Thyroid gland (tissue), 4 donors: ENCODE data around the gene CCN5. TPM values are rescaled to one million over a fixed set of nuclear protein-coding genes. Genes with fewer than 3 reads are reported as not detected.
A peak's percentile ranks its signal among the peaks of the same experiment; 100 is the strongest.

Experiments
- DNase-seq, 2 donors: peaks; one replicate each; pipeline ENCODE4 v3.0.0-alpha.2; 2019
- H3K27ac ChIP-seq, 3 donors: fragments of 200-600 bp; sonication (generic); 1 replicate in 2 of 3; 2 replicates in 1 of 3; pipeline ENCODE4 v1.5.1; 2016 to 2019; ENCODE audit warnings: mild to moderate bottlenecking in 1 of 3, moderate library complexity in 1 of 3
- H3K27me3 ChIP-seq: fragments of 200-600 bp; sonication (generic); one replicate; pipeline ENCODE4 v1.5.1; 2019
- H3K36me3 ChIP-seq, 2 donors: fragments of 200-600 bp; sonication (generic); one replicate each; pipeline ENCODE4 v1.5.1; 2016 to 2019
- H3K4me1 ChIP-seq, 2 donors: fragments of 200-600 bp; sonication (generic); one replicate each; pipeline ENCODE4 v1.5.1; 2017 to 2019
- H3K4me3 ChIP-seq, 3 donors: fragments of 200-600 bp; sonication (generic); replicated peaks in 1 of 3; 1 replicate in 2 of 3; 2 replicates in 1 of 3; pipeline ENCODE4 v1.5.1; 2016; ENCODE audit warnings: mild to moderate bottlenecking in 1 of 3
- H3K9me3 ChIP-seq: fragments of 200-600 bp; sonication (generic); one replicate; pipeline ENCODE4 v1.5.1; 2017
- CTCF ChIP-seq, 6 experiments: fragments of 200-600 bp in 3 of 6; fragments of 450-650 bp in 3 of 6; sonication (generic) in 3 of 6; IDR thresholded peaks; one replicate each; pipeline ENCODE4 v1.5.1; 2016 to 2019; ENCODE audit warnings: antibody characterized with exemption in 6 of 6, mild to moderate bottlenecking in 2 of 6, inconsistent platforms in 1 of 6, moderate library complexity in 1 of 6
- POLR2A ChIP-seq, 2 donors: fragments of 450-650 bp; IDR thresholded peaks; one replicate each; pipeline ENCODE4 v1.6.1; 2017; ENCODE audit warnings: antibody characterized with exemption in 2 of 2, mild to moderate bottlenecking in 2 of 2, moderate library complexity in 1 of 2
- WGBS, 2 donors: methylation state at CpG; one replicate each; pipeline ENCODE4 v1.1.5; 2017; 5-methylcytosine and 5-hydroxymethylcytosine counted together
- intact Hi-C: fragments of 100-400 bp; cut with DNase I; formaldehyde crosslinking; loops from one replicate; pipeline ENCODE4 v1.15.1; 2023
- total RNA-seq, 4 donors: library from RNA; depleted of rRNA; stranded (reverse); fragments of >200 nt; gene quantifications; one replicate each; pipeline ENCODE4 v1.2.3, GENCODE V29; 2016

CCN5 gene
- total RNA-seq, 4 donors from 2014 or later, result 4.7 to 47.6 (median 26.6) TPM

GRCh38 chr20:44686934-44687333, 28.2 kb upstream of the CCN5 start:
- WGBS, 2 donors, result 90 to 96% methylated on average over 4 of the region's 4 CpGs

GRCh38 chr20:44688053-44688625, 27.0 kb upstream of the CCN5 start:
- no peak for TF ChIP-seq CTCF (IDR thresholded peaks at IDR 0.05)
- TF ChIP-seq POLR2A (IDR thresholded peaks at IDR 0.05), result no peak
- Histone ChIP-seq H3K4me3 (no peak overlapping the region), H3K9me3 (no peaks in the 10 kb centered on the region), H3K4me1 (peaks cover 0 to 9% of the 10 kb centered on the region in 2 donors), H3K27me3 (no peaks in the 10 kb centered on the region), H3K36me3 (no peaks in the 10 kb centered on the region), H3K27ac (no peak overlapping the region)
- no peak for DNase-seq
- intact Hi-C loops, result no loop called here
- WGBS, 2 donors, result 68 to 71% methylated on average over 7 of the region's 7 CpGs

More at GRCh38 chr20:44686934-44687333, 28.2 kb upstream of the CCN5 start:
- no peaks in the 10 kb centered on the region for H3K27me3 ChIP-seq
- DNase-seq, result no peak
- H3K36me3 ChIP-seq, result no peaks in the 10 kb centered on the region
- intact Hi-C loops, result no loop called here
- no peak overlapping the region for H3K27ac ChIP-seq
- H3K9me3 ChIP-seq, result no peaks in the 10 kb centered on the region
- TF ChIP-seq POLR2A (IDR thresholded peaks at IDR 0.05) (no peak), CTCF (IDR thresholded peaks at IDR 0.05) (no peak)
- H3K4me3 ChIP-seq, result no peak overlapping the region
- peaks cover 0 to 4% of the 10 kb centered on the region in 2 donors for H3K4me1 ChIP-seq

- WGBS, 2 donors, result 54 to 72% methylated on average over 3 of the region's 3 CpGs
- Histone ChIP-seq H3K27me3 (no peaks in the 10 kb centered on the region), H3K9me3 (no peaks in the 10 kb centered on the region), H3K4me3 (no peak overlapping the region), H3K4me1 (peaks cover 0 to 12% of the 10 kb centered on the region in 2 donors), H3K36me3 (no peaks in the 10 kb centered on the region), H3K27ac (no peak overlapping the region)
- intact Hi-C loops, result no loop called here
- DNase-seq, result no peak
- TF ChIP-seq CTCF (IDR thresholded peaks at IDR 0.05) (no peak), POLR2A (IDR thresholded peaks at IDR 0.05) (no peak)
These were observed 25.4 kb upstream of the CCN5 start for GRCh38 chr20:44689809-44690208.

GRCh38 chr20:44690781-44691423, 24.3 kb upstream of the CCN5 start:
- Histone ChIP-seq H3K4me1 (peaks cover 0 to 11% of the 10 kb centered on the region in 2 donors), H3K9me3 (no peaks in the 10 kb centered on the region), H3K27ac (peak overlapping the region in 2 of 3 donors; percentile 45 to 51), H3K36me3 (no peaks in the 10 kb centered on the region), H3K27me3 (no peaks in the 10 kb centered on the region), H3K4me3 (no peak overlapping the region)
- intact Hi-C loops, result no loop called here
- no peak for DNase-seq
- 71 to 80% methylated on average over 9 of the region's 9 CpGs for WGBS, 2 donors
- TF ChIP-seq POLR2A (IDR thresholded peaks at IDR 0.05) (no peak), CTCF (IDR thresholded peaks at IDR 0.05) (no peak)
